Measurements from ENCODE around the gene CEMIP.

DNA sequence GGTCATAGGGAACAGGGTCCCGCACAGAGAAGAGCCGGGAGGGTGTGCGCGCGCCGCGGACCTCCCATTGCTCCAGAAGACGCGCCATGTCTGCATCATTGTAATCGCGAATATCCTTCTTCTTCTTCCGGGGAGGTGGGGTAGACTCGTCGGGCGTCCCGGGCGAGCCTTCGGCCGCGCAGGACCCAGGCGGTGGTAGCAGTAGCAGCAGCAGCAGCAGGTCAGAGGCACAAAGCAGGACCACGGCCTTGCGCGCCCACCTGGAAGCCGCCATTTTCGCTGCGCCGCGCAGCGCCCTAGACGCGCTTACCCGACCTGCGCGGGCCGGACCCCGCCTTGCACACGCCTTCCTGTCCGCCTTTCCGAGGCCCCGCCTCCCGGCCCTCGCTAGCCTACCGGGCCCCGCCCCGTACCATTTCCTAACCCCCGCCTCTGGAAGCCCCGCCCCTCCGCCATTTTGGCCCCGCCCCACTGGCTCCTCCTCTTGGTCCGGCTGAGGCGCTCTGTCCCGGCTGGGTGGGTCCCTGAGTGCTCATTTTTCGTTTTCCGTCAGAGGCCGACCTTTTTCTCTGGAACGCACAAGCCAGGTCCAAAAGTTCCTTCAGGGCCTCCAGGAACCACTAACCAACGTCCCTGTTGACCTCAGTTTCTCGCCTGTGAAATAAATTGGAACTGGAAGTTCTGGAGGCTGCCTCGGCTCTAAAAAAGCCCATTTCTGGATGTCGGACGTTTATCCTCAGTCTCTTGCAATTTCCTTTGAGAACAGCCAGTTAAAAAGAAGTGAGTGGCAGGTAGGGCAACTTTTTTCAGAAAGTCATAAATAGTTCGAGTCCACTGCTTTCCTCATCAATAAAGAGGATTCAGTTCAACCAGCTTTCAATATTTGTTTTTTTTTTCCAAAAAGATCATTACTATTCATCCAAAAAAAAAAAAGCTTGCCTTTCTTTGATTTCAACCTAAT, 210.6 kb downstream of the CEMIP start, which contains the start of gene MESD:
- TF ChIP-seq, protein P1, sequence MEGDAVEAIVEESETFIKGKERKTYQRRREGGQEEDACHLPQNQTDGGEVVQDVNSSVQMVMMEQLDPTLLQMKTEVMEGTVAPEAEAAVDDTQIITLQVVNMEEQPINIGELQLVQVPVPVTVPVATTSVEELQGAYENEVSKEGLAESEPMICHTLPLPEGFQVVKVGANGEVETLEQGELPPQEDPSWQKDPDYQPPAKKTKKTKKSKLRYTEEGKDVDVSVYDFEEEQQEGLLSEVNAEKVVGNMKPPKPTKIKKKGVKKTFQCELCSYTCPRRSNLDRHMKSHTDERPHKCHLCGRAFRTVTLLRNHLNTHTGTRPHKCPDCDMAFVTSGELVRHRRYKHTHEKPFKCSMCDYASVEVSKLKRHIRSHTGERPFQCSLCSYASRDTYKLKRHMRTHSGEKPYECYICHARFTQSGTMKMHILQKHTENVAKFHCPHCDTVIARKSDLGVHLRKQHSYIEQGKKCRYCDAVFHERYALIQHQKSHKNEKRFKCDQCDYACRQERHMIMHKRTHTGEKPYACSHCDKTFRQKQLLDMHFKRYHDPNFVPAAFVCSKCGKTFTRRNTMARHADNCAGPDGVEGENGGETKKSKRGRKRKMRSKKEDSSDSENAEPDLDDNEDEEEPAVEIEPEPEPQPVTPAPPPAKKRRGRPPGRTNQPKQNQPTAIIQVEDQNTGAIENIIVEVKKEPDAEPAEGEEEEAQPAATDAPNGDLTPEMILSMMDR (conservative IDR thresholded peaks at IDR 0.05; ENCODE audit: low read length), result no peak
- TF ChIP-seq EZH2phosphoT487 (IDR thresholded peaks at IDR 0.05; ENCODE audit: borderline replicate concordance, low read depth, low read length), result no peak

Measured in OCI-LY7 (cell line).